Memory B cell (primary cell): ENCODE data around the gene CERS5.

Experiments
- ATAC-seq: fragments of 150-1000 bp; cut with Tn5 transposase; 2 replicates; pipeline ENCODE4 v1.10.0; 2021; ENCODE audit warnings: low read depth, mild to moderate bottlenecking, moderate library complexity
- DNase-seq, 2 donors: peaks; one replicate each; pipeline ENCODE4 v3.0.0; 2022; ENCODE audit warnings: low spot score in 2 of 2
- H3K27ac Mint-ChIP-seq: one replicate; pipeline ENCODE4 v1.8.0; 2022; ENCODE audit warnings: mild to moderate bottlenecking, moderate library complexity, mixed read lengths
- H3K27me3 Mint-ChIP-seq: one replicate; pipeline ENCODE4 v1.8.0; 2022; ENCODE audit warnings: mixed read lengths
- H3K36me3 Mint-ChIP-seq: one replicate; pipeline ENCODE4 v1.8.0; 2022; ENCODE audit warnings: mild to moderate bottlenecking, mixed read lengths
- H3K4me1 Mint-ChIP-seq: one replicate; pipeline ENCODE4 v1.8.0; 2022; ENCODE audit warnings: mixed read lengths
- H3K4me3 Mint-ChIP-seq: one replicate; pipeline ENCODE4 v1.8.0; 2022; ENCODE audit warnings: mild to moderate bottlenecking, moderate library complexity, mixed read lengths
- H3K9me3 Mint-ChIP-seq: one replicate; pipeline ENCODE4 v1.8.0; 2022; ENCODE audit warnings: mixed read lengths

Gene CERS5

GRCh38 chr12:50196537-50196936, 29.4 kb upstream of the CERS5 start:
- Mint-ChIP-seq H3K27me3 (no peaks in the 10 kb centered on the region), H3K27ac (peak overlapping the region; percentile 24), H3K9me3 (no peaks in the 10 kb centered on the region), H3K4me3 (no peak overlapping the region), H3K36me3 (peaks cover 8% of the 10 kb centered on the region), H3K4me1 (no peaks in the 10 kb centered on the region)
- DNase-seq (no peak), ATAC-seq (no peak)

- no peak overlapping the region for H3K27ac Mint-ChIP-seq
- no peak for ATAC-seq
- H3K4me1 Mint-ChIP-seq = no peaks in the 10 kb centered on the region
Observed at GRCh38 chr12:50195832-50196231, 28.7 kb upstream of the CERS5 start.

GRCh38 chr12:50192908-50193307, 25.7 kb upstream of the CERS5 start:
- Mint-ChIP-seq H3K36me3 (peaks cover 5% of the 10 kb centered on the region), H3K27ac (no peak overlapping the region), H3K4me3 (no peak overlapping the region), H3K4me1 (peaks cover 9% of the 10 kb centered on the region), H3K27me3 (no peaks in the 10 kb centered on the region), H3K9me3 (no peaks in the 10 kb centered on the region)
- ATAC-seq (no peak), DNase-seq (no peak)

More at GRCh38 chr12:50195832-50196231, 28.7 kb upstream of the CERS5 start:
- no peaks in the 10 kb centered on the region for H3K9me3 Mint-ChIP-seq
- no peaks in the 10 kb centered on the region for H3K27me3 Mint-ChIP-seq
- no peak for DNase-seq
- no peak overlapping the region for H3K4me3 Mint-ChIP-seq
- H3K36me3 Mint-ChIP-seq = peaks cover 8% of the 10 kb centered on the region

- H3K27ac Mint-ChIP-seq = no peak overlapping the region
- H3K36me3 Mint-ChIP-seq = peaks cover 5% of the 10 kb centered on the region
- H3K4me3 Mint-ChIP-seq = no peak overlapping the region
- no peaks in the 10 kb centered on the region for H3K27me3 Mint-ChIP-seq
- no peak for DNase-seq
- no peaks in the 10 kb centered on the region for H3K9me3 Mint-ChIP-seq
- peaks cover 9% of the 10 kb centered on the region for H3K4me1 Mint-ChIP-seq
- no peak for ATAC-seq
Observed at GRCh38 chr12:50192236-50192635, 25.1 kb upstream of the CERS5 start.

GRCh38 chr12:50190859-50191258, 23.7 kb upstream of the CERS5 start:
- H3K9me3 Mint-ChIP-seq = no peaks in the 10 kb centered on the region
- H3K4me3 Mint-ChIP-seq = no peak overlapping the region
- no peak for ATAC-seq
- peaks cover 3% of the 10 kb centered on the region for H3K36me3 Mint-ChIP-seq
- no peak overlapping the region for H3K27ac Mint-ChIP-seq
- H3K4me1 Mint-ChIP-seq = peaks cover 9% of the 10 kb centered on the region
- H3K27me3 Mint-ChIP-seq = no peaks in the 10 kb centered on the region
- no peak for DNase-seq

- H3K36me3 Mint-ChIP-seq = peaks cover 3% of the 10 kb centered on the region
- H3K4me3 Mint-ChIP-seq = peak overlapping the region; percentile 7
- peaks cover 9% of the 10 kb centered on the region for H3K4me1 Mint-ChIP-seq
- no peaks in the 10 kb centered on the region for H3K9me3 Mint-ChIP-seq
- no peak for DNase-seq
- peak overlapping the region; percentile 3 for H3K27ac Mint-ChIP-seq
- H3K27me3 Mint-ChIP-seq = no peaks in the 10 kb centered on the region
- ATAC-seq = peak; percentile 71
Observed at GRCh38 chr12:50188875-50189575, 21.9 kb upstream of the CERS5 start.

- Mint-ChIP-seq H3K4me3 (no peak overlapping the region), H3K27me3 (no peaks in the 10 kb centered on the region), H3K9me3 (no peaks in the 10 kb centered on the region), H3K4me1 (peaks cover 9% of the 10 kb centered on the region), H3K36me3 (peaks cover 3% of the 10 kb centered on the region), H3K27ac (peak overlapping the region; percentile 3)
- ATAC-seq (no peak), DNase-seq (no peak)
Observed at GRCh38 chr12:50188241-50188781, 21.1 kb upstream of the CERS5 start.

GRCh38 chr12:50187084-50187900, 20.1 kb upstream of the CERS5 start:
- Mint-ChIP-seq H3K4me3 (no peak overlapping the region), H3K27ac (no peak overlapping the region), H3K36me3 (peaks cover 2% of the 10 kb centered on the region), H3K9me3 (no peaks in the 10 kb centered on the region), H3K27me3 (no peaks in the 10 kb centered on the region), H3K4me1 (peaks cover 9% of the 10 kb centered on the region)
- no peak for ATAC-seq
- DNase-seq = no peak

- H3K4me1 Mint-ChIP-seq = peaks cover 9% of the 10 kb centered on the region
- DNase-seq (no peak), ATAC-seq (no peak)
- H3K9me3 Mint-ChIP-seq = no peaks in the 10 kb centered on the region
- H3K27me3 Mint-ChIP-seq = no peaks in the 10 kb centered on the region
- no peaks in the 10 kb centered on the region for H3K36me3 Mint-ChIP-seq
- no peak overlapping the region for H3K27ac Mint-ChIP-seq
- H3K4me3 Mint-ChIP-seq = no peak overlapping the region
Observed at GRCh38 chr12:50186681-50187080, 19.5 kb upstream of the CERS5 start.

GRCh38 chr12:50185970-50186663, 18.9 kb upstream of the CERS5 start:
- no peak overlapping the region for H3K27ac Mint-ChIP-seq
- no peak overlapping the region for H3K4me3 Mint-ChIP-seq

GRCh38 chr12:50185301-50185895, 18.2 kb upstream of the CERS5 start:
- no peak overlapping the region for H3K4me3 Mint-ChIP-seq
- H3K9me3 Mint-ChIP-seq = no peaks in the 10 kb centered on the region
- peaks cover 2% of the 10 kb centered on the region for H3K36me3 Mint-ChIP-seq
- ATAC-seq = no peak
- no peaks in the 10 kb centered on the region for H3K27me3 Mint-ChIP-seq
- H3K27ac Mint-ChIP-seq = no peak overlapping the region
- no peak for DNase-seq
- H3K4me1 Mint-ChIP-seq = peaks cover 9% of the 10 kb centered on the region

More at GRCh38 chr12:50185970-50186663, 18.9 kb upstream of the CERS5 start:
- H3K36me3 Mint-ChIP-seq = peaks cover 2% of the 10 kb centered on the region
- DNase-seq (no peak), ATAC-seq (no peak)
- peaks cover 9% of the 10 kb centered on the region for H3K4me1 Mint-ChIP-seq
- H3K27me3 Mint-ChIP-seq = no peaks in the 10 kb centered on the region
- H3K9me3 Mint-ChIP-seq = no peaks in the 10 kb centered on the region

GRCh38 chr12:50184261-50184660, 17.1 kb upstream of the CERS5 start:
- ATAC-seq = no peak
- Mint-ChIP-seq H3K36me3 (peaks cover 2% of the 10 kb centered on the region), H3K4me1 (peaks cover 8% of the 10 kb centered on the region)

GRCh38 chr12:50182461-50182860, 15.3 kb upstream of the CERS5 start:
- Mint-ChIP-seq H3K27me3 (no peaks in the 10 kb centered on the region), H3K4me3 (no peak overlapping the region), H3K36me3 (peaks cover 5% of the 10 kb centered on the region), H3K27ac (no peak overlapping the region), H3K4me1 (no peaks in the 10 kb centered on the region), H3K9me3 (no peaks in the 10 kb centered on the region)
- ATAC-seq = no peak
- DNase-seq = no peak

More at GRCh38 chr12:50184261-50184660, 17.1 kb upstream of the CERS5 start:
- no peak overlapping the region for H3K27ac Mint-ChIP-seq
- no peak for DNase-seq
- no peaks in the 10 kb centered on the region for H3K27me3 Mint-ChIP-seq
- no peaks in the 10 kb centered on the region for H3K9me3 Mint-ChIP-seq
- H3K4me3 Mint-ChIP-seq = no peak overlapping the region
